ENCODE results near the gene USP32.
A peak's percentile ranks its signal among the peaks of the same experiment; 100 is the strongest.

The USP32 gene

DNA sequence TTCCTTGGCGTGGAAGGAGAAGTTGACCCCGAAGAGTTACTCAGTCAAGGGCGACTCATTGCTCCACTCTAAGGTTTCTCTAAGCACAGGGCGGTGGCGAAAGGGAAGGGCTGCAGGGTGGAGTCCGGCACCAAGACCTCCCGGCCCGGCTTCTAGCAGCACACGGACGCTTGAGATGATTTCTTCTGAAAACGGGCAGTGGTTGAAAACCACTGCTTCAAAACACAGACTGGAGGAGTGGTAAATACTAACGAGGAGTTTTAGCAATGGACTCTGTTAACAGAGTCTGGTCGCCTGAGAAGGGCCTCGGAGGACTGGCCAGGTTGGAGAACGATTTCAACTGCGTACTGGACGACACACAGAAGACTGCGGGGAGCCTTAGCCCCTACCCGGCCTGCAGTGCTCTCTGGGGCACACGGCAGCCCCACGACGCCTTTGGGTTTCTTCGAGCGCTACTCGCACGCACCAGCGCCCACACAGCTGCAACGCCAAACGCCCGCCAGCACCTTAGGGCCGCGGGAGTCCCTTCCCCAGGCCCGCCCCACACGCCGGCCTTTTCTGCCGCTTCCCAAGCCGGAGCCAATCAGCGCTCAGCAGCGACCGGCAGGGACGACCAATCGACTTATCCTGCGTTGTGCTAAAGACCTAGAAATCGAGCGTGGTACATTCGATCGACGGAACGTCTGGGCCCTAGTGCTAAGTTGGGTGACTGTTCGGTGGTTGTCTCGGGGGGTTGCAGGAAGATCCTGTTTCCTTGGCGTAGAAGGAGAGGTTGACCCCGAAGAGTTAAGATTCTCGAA, 256.6 kb downstream of the USP32 start:
- peak; percentile 65 to 80 (median 77) for DNase-seq (ENCODE audit: low read depth in 3 of 3)

GRCh38 chr17:60134396-60135150, 257.4 kb downstream of the USP32 start:
- DNase-seq (ENCODE audit: low read depth in 3 of 3): peak in 1 of 3 donors; percentile 11

- no peak for DNase-seq (ENCODE audit: low read depth in 3 of 3)
Measured at GRCh38 chr17:60130466-60130865, 261.5 kb downstream of the USP32 start.

- DNase-seq (ENCODE audit: low read depth in 3 of 3): no peak
Measured at GRCh38 chr17:60129164-60129563, 262.8 kb downstream of the USP32 start.
